ELR (cell line): ENCODE data around the gene MISFA.
A peak's percentile ranks its signal among the peaks of the same experiment; 100 is the strongest.
"Not testable (repeated sequence)": the region's sequence is repeated elsewhere in the genome, so short reads cannot be mapped to it uniquely, and the experiment has no call there.

Experiments used
- DNase-seq: peaks from one replicate; pipeline ENCODE4 v3.0.0-alpha.2; 2015; ENCODE audit warnings: low read depth

Gene MISFA

GRCh38 chr11:18617688-18618341 lies 18.2 kb downstream of the MISFA start:
- DNase-seq, result no peak

- no peak for DNase-seq
Observed at GRCh38 chr11:18618342-18619025, 18.9 kb downstream of the MISFA start.

GRCh38 chr11:18623707-18624106 lies 24.1 kb downstream of the MISFA start:
- DNase-seq, result no peak

- DNase-seq, result no peak
Observed at GRCh38 chr11:18624161-18624560, 24.6 kb downstream of the MISFA start.

GRCh38 chr11:18632841-18633240 lies 33.3 kb downstream of the MISFA start:
- peak; percentile 58 for DNase-seq

GRCh38 chr11:18633256-18634139 lies 33.9 kb downstream of the MISFA start:
- peak; percentile 34 for DNase-seq

GRCh38 chr11:18634140-18635032 lies 34.8 kb downstream of the MISFA start, which contains the start of gene SPTY2D1:
Gene SPTY2D1 (minus strand): TSS chr11:18634342. CDS start chr11:18634257, 85 bp downstream.
- peak; percentile 100 for DNase-seq

GRCh38 chr11:18641677-18642076 lies 42.1 kb downstream of the MISFA start:
- no peak for DNase-seq

GRCh38 chr11:18643034-18643433 lies 43.4 kb downstream of the MISFA start:
- not testable (repeated sequence) for DNase-seq

GRCh38 chr11:18650353-18650752 lies 50.8 kb downstream of the MISFA start:
- DNase-seq, result no peak

- peak; percentile 83 for DNase-seq
Observed at GRCh38 chr11:18650859-18651557, 51.4 kb downstream of the MISFA start.
